Measurements from ENCODE around the gene CIAO1.

DNA sequence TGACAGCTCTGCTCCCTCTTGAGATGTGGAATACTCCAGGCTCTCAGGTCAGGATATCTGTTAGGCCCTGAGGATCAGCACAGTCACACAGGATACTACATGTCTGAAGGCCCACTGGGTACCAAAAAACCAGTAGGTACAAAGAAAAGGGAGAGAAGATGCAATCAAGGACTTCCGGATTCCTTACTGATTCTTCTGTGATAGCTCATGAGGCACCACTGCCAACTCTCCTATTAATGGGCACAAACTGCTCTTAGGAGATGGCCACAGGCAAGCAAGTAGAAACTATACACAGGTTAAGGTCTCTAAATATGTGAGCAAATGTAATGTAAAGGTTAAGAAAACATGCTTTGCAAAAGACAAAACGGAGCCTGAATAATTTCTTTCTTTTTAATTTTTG is 3.7 kb upstream of the CIAO1 start:
- TF ChIP-seq RARB (CRISPR knock-in tag; IDR thresholded peaks at IDR 0.05) (no peak), SNAI2 (CRISPR knock-in tag; IDR thresholded peaks at IDR 0.05) (no peak), ZFP3 (CRISPR knock-in tag; IDR thresholded peaks at IDR 0.05) (no peak)
